ENCODE measurements around the gene KLF8.
A peak's percentile ranks its signal among the peaks of the same experiment; 100 is the strongest.

KLF8 gene

DNA sequence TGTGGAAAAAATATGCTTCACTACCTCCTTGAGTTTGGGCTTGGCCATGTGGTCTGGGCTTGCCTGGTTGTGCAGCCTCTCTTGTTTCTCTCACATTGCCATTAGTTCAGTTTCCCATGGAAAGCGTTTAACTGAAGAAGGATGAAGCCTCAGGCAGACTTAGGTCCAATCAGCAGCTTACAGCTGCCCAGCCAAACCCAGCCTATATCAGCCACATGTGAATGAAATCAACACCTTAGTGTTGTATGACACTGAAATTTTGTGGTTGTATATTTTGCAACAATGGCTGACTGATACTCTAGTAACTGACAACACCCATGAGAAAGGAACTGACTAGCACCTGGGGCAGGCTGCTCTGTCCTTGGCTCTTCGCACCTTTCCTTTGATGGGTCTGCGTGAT lies 81.2 kb downstream of the KLF8 start:
- no peak for DNase-seq

DNA sequence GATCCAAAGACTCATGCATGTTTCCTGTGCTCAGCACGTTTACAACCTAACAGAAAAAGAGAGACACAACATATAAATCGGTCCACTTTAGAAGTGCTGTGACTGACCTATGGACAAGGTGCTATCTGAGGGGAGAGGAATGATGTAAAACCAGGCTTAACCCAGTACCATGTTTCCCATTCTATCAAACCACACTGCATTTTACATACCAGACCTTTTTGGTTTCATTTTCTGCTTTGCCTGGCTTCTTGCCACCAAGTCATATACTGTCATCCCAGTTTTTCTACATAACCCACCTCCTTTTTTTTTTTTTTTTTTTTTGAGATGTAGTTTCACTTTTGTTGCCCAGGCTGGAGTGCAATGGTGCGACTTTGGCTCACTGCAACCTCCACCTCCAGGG lies 82.2 kb downstream of the KLF8 start:
- DNase-seq = peak; percentile 6

DNA sequence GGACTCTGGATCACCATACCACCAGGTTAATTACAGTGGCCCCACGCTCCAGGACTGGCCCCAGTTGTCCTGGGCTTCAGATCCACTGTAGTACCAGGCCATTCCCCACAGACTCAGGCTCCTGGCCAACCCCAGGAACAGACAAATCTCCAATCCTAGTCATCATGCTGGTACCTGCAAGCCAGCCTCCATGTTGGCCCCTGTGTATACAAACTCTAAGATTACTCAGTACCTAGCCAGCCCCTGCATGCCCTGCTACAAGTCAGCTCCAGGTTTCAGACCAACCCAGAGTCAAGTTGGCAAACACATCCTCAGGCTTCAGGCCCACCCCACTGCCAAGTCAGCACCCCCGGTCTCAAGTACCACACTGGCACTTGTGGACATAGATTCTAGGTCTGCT lies 85.9 kb downstream of the KLF8 start:
- DNase-seq = no peak

DNA sequence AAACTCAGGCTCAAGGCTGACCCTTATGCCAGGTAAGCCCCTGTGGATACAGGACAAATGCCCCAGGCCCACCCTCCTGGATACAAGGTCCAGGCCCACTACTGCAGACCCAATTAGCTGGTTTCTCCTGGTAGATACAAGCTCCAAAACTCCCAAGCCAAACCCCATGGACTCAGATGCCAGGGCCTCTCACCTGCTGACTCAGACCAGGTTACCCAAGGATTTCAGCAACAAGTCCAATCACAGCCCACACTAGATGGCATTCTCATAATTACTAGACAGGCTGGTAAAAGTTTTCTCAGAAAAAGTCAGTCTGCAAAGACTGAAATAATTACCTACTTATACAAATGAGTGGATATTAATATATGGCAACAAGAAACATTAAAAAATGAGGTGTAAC lies 87.0 kb downstream of the KLF8 start:
- DNase-seq = no peak

Data from stimulated activated CD4-positive, alpha-beta T cell treated with anti-CD3 and anti-CD28 coated beads, Interleukin-1b, Interleukin-23, amount 100 ng/mL, for 48 hours (primary cell).